ENCODE results near the gene GSTO1.

The GSTO1 gene

DNA sequence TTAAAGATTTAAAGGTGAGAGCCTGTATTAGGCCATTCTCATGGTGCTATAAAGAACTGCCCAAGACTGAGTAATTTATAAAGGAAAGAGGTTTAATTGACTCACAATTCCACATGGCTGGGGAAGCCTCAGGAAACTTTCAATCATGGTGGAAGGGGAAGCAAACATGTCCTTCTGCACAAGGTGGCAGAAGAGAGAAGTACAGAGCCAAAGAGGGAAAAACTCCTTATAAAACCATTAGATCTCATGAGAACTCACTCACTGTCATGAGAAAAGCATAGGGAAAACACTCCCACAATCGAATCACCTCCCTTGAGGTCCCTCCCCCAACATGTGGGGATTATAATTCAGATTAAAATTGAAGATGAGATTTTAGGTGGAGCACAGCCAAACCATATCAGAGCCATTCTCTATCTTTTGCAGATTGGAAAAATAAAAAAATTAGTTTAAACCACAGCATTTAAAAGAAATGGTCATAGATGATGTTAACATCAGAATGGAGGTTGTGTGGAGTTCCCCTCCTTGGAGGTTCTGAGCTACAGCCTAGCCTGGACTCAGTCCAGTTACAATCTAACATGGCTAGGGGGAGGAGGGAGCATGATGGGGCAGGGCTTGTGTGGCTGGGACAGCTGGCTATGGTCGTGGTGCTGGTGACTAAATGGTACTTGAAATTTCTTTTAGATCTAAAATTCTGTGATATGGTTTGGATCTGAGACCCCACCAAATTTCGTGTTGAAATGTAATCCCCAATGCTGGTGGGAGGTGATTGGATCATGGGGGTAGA lies 47.4 kb downstream of the GSTO1 start:
- no peak for ATAC-seq
- TF ChIP-seq RARB (CRISPR knock-in tag; IDR thresholded peaks at IDR 0.05) (no peak), ARNTL (CRISPR knock-in tag; IDR thresholded peaks at IDR 0.05; ENCODE audit: borderline replicate concordance, low read depth) (no peak), OSR1 (CRISPR knock-in tag; IDR thresholded peaks at IDR 0.05) (no peak)

DNA sequence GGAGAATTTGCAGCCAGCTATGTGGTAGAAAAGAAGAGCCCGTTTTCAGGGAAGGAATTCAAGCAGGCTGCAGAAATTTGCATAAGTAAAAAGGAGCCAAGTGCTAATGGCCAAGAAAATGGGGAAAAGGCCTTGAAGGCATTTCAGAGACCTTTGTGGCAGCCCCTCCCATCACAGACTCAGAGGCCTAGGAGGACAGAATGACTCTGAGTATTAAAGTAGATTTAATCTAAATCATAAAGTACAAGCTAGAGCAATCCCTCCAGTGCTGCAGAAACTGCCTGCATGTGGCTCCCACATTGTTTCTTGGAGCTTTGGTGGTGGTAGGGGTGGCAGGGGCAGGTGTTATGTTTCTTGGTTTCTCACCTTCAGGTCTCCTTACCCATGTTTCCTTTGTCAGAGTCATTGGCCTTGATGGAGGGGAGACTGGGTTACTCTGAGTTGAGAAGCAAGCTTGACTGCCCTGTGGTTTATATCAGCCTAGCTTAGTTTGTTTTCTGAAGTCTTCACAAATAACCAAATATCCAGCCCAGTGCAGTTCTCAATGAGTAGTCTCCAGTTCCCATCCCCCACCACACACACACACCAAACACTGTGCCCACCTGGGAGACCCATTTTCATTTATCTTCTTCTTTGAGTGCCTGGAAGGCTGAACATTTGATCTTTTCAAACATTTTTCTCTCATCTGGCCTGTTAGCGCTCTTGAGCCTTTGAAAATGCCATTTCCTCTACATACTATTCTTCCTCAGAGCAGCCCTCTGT lies 49.1 kb downstream of the GSTO1 start:
- TF ChIP-seq ZC3H10 (CRISPR knock-in tag; IDR thresholded peaks at IDR 0.05), result no peak
- no peak for TF ChIP-seq ZFP30 (CRISPR knock-in tag; IDR thresholded peaks at IDR 0.05)
- TF ChIP-seq SNAI2 (CRISPR knock-in tag; IDR thresholded peaks at IDR 0.05), result no peak
- TF ChIP-seq, protein P1, sequence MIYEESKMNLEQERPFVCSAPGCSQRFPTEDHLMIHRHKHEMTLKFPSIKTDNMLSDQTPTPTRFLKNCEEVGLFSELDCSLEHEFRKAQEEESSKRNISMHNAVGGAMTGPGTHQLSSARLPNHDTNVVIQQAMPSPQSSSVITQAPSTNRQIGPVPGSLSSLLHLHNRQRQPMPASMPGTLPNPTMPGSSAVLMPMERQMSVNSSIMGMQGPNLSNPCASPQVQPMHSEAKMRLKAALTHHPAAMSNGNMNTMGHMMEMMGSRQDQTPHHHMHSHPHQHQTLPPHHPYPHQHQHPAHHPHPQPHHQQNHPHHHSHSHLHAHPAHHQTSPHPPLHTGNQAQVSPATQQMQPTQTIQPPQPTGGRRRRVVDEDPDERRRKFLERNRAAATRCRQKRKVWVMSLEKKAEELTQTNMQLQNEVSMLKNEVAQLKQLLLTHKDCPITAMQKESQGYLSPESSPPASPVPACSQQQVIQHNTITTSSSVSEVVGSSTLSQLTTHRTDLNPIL (CRISPR knock-in tag; IDR thresholded peaks at IDR 0.05; ENCODE audit: low read depth), result no peak
- TF ChIP-seq ZNF565 (CRISPR knock-in tag; conservative IDR thresholded peaks at IDR 0.05; ENCODE audit: low read depth), result no peak
- TF ChIP-seq ARNTL (CRISPR knock-in tag; IDR thresholded peaks at IDR 0.05; ENCODE audit: borderline replicate concordance, low read depth), result no peak
- no peak for TF ChIP-seq ZNF70 (CRISPR knock-in tag; IDR thresholded peaks at IDR 0.05)
- no peak for ATAC-seq

DNA sequence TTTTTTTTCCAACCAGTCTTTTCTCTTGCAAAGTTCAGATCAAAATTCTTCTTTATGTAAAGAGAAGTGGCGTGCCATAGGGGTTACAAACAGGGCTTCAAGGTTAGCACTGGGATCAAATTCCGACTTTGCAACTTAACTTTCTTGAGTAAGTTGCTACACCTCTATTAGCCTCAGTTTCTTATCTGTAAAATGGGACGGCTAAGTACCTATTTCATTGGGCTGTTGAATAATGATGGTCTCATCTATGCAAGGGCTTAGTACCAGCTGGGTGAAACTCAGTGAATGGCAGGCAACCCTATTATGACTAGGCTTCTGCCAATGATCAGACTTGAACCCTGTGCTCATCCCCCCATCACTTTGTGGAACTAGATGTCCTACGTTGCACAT lies 49.7 kb downstream of the GSTO1 start:
- ATAC-seq, result no peak
- TF ChIP-seq, protein P1 (CRISPR knock-in tag; IDR thresholded peaks at IDR 0.05; ENCODE audit: low read depth), result no peak
- TF ChIP-seq OSR1 (CRISPR knock-in tag; IDR thresholded peaks at IDR 0.05), result no peak
- no peak for TF ChIP-seq ZFP30 (CRISPR knock-in tag; IDR thresholded peaks at IDR 0.05)
- TF ChIP-seq SNAI2 (CRISPR knock-in tag; IDR thresholded peaks at IDR 0.05), result no peak
- no peak for TF ChIP-seq BACH2 (CRISPR knock-in tag; IDR thresholded peaks at IDR 0.05; ENCODE audit: borderline replicate concordance)
- no peak for TF ChIP-seq TOX (CRISPR knock-in tag; IDR thresholded peaks at IDR 0.05; ENCODE audit: borderline replicate concordance)
- TF ChIP-seq, protein P2, sequence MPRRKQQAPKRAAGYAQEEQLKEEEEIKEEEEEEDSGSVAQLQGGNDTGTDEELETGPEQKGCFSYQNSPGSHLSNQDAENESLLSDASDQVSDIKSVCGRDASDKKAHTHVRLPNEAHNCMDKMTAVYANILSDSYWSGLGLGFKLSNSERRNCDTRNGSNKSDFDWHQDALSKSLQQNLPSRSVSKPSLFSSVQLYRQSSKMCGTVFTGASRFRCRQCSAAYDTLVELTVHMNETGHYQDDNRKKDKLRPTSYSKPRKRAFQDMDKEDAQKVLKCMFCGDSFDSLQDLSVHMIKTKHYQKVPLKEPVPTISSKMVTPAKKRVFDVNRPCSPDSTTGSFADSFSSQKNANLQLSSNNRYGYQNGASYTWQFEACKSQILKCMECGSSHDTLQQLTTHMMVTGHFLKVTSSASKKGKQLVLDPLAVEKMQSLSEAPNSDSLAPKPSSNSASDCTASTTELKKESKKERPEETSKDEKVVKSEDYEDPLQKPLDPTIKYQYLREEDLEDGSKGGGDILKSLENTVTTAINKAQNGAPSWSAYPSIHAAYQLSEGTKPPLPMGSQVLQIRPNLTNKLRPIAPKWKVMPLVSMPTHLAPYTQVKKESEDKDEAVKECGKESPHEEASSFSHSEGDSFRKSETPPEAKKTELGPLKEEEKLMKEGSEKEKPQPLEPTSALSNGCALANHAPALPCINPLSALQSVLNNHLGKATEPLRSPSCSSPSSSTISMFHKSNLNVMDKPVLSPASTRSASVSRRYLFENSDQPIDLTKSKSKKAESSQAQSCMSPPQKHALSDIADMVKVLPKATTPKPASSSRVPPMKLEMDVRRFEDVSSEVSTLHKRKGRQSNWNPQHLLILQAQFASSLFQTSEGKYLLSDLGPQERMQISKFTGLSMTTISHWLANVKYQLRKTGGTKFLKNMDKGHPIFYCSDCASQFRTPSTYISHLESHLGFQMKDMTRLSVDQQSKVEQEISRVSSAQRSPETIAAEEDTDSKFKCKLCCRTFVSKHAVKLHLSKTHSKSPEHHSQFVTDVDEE (CRISPR knock-in tag; IDR thresholded peaks at IDR 0.05), result no peak
- TF ChIP-seq ZNF565 (CRISPR knock-in tag; conservative IDR thresholded peaks at IDR 0.05; ENCODE audit: low read depth), result no peak
- TF ChIP-seq, protein P3, sequence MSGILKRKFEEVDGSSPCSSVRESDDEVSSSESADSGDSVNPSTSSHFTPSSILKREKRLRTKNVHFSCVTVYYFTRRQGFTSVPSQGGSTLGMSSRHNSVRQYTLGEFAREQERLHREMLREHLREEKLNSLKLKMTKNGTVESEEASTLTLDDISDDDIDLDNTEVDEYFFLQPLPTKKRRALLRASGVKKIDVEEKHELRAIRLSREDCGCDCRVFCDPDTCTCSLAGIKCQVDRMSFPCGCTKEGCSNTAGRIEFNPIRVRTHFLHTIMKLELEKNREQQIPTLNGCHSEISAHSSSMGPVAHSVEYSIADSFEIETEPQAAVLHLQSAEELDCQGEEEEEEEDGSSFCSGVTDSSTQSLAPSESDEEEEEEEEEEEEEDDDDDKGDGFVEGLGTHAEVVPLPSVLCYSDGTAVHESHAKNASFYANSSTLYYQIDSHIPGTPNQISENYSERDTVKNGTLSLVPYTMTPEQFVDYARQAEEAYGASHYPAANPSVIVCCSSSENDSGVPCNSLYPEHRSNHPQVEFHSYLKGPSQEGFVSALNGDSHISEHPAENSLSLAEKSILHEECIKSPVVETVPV (CRISPR knock-in tag; IDR thresholded peaks at IDR 0.05), result no peak
- TF ChIP-seq, protein P4, sequence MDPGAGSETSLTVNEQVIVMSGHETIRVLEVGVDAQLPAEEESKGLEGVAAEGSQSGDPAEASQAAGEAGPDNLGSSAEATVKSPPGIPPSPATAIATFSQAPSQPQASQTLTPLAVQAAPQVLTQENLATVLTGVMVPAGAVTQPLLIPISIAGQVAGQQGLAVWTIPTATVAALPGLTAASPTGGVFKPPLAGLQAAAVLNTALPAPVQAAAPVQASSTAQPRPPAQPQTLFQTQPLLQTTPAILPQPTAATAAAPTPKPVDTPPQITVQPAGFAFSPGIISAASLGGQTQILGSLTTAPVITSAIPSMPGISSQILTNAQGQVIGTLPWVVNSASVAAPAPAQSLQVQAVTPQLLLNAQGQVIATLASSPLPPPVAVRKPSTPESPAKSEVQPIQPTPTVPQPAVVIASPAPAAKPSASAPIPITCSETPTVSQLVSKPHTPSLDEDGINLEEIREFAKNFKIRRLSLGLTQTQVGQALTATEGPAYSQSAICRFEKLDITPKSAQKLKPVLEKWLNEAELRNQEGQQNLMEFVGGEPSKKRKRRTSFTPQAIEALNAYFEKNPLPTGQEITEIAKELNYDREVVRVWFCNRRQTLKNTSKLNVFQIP (CRISPR knock-in tag; IDR thresholded peaks at IDR 0.05; ENCODE audit: borderline replicate concordance, low read depth), result no peak

DNA sequence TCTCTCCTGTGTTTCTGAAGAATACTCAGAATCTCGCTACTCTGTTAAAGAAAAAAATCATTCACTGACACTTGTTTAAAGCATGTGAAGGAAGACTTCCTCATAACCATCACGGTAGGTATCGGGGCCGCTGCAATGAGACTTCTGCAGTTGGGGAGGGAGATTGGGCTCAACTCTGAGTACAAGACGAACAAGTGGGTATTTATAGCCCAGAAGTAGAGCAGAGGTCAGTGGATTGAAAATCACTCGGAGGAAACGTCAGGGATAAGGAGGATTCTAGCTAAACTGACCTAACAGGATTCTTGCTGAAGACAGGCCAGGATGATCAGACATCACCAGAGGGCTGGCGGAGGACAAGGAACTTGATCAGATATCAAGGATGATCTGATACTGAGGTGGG lies 50.2 kb downstream of the GSTO1 start:
- ATAC-seq, result no peak
- TF ChIP-seq ZFP30 (CRISPR knock-in tag; IDR thresholded peaks at IDR 0.05), result no peak
- no peak for TF ChIP-seq TCF4 (CRISPR knock-in tag; IDR thresholded peaks at IDR 0.05; ENCODE audit: borderline replicate concordance)
- TF ChIP-seq PPARA (CRISPR knock-in tag; IDR thresholded peaks at IDR 0.05; ENCODE audit: borderline replicate concordance), result no peak
- TF ChIP-seq, protein P4 (CRISPR knock-in tag; IDR thresholded peaks at IDR 0.05; ENCODE audit: borderline replicate concordance, low read depth), result no peak
- TF ChIP-seq ZNF70 (CRISPR knock-in tag; IDR thresholded peaks at IDR 0.05), result no peak
